ENCODE data around the gene SPDYC. TPM values are rescaled to one million over a fixed set of nuclear protein-coding genes. Genes with fewer than 3 reads are reported as not detected.

The SPDYC gene
- total RNA-seq, result not detected

DNA sequence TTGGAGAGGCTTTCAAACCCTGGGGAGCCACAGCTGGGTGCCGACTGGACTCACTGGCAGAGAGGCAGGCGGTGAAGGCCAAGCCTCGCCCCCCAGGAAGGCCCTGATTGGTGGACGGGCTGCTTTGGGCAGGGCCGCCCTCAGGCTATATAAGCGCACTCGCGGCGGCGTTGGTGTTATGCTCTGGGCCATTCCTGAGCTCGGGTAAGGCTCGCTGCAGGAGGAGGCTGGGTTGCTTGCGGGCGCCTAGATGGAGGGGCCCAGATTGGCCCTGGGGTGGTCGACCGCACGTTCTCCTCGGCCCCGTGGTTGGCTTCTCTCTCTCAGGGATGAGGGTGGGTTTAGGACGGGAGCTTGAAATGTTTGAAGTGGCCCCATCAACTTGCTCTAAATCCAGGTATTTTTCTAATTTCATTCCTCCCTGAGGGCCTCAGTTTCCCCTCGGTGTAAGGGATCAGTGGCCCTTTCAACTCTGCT lies at the start of gene SPDYC:
TSS of gene SPDYC (plus strand) at position 176 of the 477 bp plus-strand sequence. CDS start 1,125 bp downstream, outside the sequence.
- no peak within 1 kb of the TSS for H3K4me3 Mint-ChIP-seq
- H3K27me3 Mint-ChIP-seq (ENCODE audit: low read depth), result no peaks in the 10 kb centered on the region
- ATAC-seq, result no peak

DNA sequence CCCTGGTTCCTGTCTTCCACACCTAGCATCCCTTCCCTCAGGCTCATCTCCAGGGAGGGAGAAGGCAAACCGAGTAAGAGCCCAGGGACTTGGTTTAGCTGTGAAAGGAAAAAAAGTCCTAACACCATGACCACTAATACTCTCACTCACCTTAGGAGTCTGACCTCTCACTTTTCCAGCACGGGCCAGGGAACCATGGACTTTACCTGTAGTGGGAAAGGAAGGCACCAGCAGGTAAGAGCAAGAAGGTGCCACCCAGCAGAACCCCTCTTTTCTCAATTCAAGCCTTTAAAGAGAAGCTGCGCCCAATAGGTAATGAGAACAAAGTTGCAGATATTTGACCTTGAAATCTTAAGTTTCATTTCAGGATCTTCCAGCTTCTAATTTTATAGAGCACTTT lies 49.2 kb upstream of the SPDYC start:
- no peaks in the 10 kb centered on the region for H3K9me3 Mint-ChIP-seq
- peak overlapping the region; percentile 100 for H3K4me3 Mint-ChIP-seq
- peaks cover 37% of the 10 kb centered on the region for H3K36me3 Mint-ChIP-seq (ENCODE audit: insufficient read depth)
- no peak for DNase-seq
- ATAC-seq, result no peak
- no peaks in the 10 kb centered on the region for H3K27me3 Mint-ChIP-seq (ENCODE audit: low read depth)
- H3K4me1 Mint-ChIP-seq (ENCODE audit: low read depth), result peaks cover 55% of the 10 kb centered on the region

More for the DNA sequence above, at the start of gene SPDYC:
- no peaks in the 10 kb centered on the region for H3K9me3 Mint-ChIP-seq
- no peak for DNase-seq
- H3K36me3 Mint-ChIP-seq (ENCODE audit: insufficient read depth), result no peaks in the 10 kb centered on the region
- H3K4me1 Mint-ChIP-seq (ENCODE audit: low read depth), result peaks cover 6% of the 10 kb centered on the region

DNA sequence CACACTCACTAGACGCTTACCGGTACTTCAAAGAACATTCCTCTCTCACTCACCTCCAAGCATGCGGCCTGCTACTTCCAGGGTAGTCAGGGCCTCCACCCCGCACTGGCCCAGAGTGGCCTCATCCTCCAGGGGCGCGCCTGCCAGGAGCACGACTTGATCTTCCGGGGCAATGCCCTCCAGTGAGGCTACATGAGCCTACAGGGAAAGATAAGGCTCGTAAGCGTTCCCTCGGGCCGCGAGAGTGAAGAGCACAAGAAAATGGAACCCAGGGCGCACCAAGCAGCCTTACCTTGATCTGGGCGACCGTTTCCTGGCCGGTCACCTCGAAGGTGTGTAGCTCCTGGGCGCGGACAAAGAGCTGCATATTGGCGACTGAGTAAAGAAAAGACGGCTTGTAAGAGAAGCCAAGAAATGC lies 48.6 kb upstream of the SPDYC start:
- ATAC-seq, result no peak
- H3K36me3 Mint-ChIP-seq (ENCODE audit: insufficient read depth), result peaks cover 37% of the 10 kb centered on the region
- H3K9me3 Mint-ChIP-seq, result no peaks in the 10 kb centered on the region
- no peaks in the 10 kb centered on the region for H3K27me3 Mint-ChIP-seq (ENCODE audit: low read depth)
- peaks cover 49% of the 10 kb centered on the region for H3K4me1 Mint-ChIP-seq (ENCODE audit: low read depth)
- no peak for DNase-seq
- peak overlapping the region; percentile 100 for H3K4me3 Mint-ChIP-seq

GRCh38 chr11:65121865-65122696 lies 48.0 kb upstream of the SPDYC start, which contains the start of the genes FAU and MRPL49:
Gene FAU, minus strand, starts transcription at chr11:65122134. Its CDS starts 321 bp downstream, at chr11:65121813.
Gene MRPL49, plus strand, starts transcription at chr11:65122321. Its CDS starts 26 bp downstream, at chr11:65122347.
- H3K27me3 Mint-ChIP-seq (ENCODE audit: low read depth), result no peaks in the 10 kb centered on the region
- H3K9me3 Mint-ChIP-seq, result no peaks in the 10 kb centered on the region
- peak within 1 kb of the TSS; percentile 100 for H3K4me3 Mint-ChIP-seq
- DNase-seq (peak; percentile 98), ATAC-seq (peak; percentile 86 to 87)
- H3K4me1 Mint-ChIP-seq (ENCODE audit: low read depth), result peaks cover 46% of the 10 kb centered on the region
- H3K36me3 Mint-ChIP-seq (ENCODE audit: insufficient read depth), result peaks cover 40% of the 10 kb centered on the region

DNA sequence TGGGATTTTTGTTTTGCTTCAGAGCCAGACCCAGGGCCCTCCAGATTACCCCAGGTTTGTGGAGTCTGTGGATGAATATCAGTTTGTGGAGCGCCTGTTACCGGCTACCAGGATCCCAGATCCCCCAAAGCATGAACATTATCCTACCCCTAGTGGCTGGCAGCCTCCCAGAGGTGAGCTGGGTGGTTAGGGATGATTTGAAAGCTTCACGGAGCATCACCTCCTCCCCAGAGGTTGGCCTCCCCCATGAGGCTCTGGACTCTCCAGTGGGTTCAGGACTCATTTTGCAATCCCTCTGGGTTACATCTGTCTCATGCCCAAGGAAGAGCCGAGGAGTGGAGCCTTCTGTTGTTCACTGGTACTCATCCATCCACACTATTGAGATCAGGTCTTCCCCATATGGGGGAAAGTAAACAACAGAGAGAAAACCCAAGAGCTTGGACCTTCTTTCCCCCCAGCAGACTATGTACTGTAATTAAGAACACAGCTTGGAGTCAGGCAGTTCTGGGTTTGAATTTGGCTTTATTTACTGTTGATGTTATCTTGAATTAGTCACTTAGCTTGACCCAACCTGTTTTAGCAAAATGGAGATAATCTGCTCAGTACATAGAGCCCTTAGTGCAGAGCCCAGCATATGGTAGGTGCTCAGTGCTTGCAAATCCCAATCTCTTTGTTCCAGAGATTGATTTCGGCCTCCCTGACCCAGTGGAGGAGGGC lies 45.4 kb upstream of the SPDYC start:
- peaks cover 35% of the 10 kb centered on the region for H3K4me1 Mint-ChIP-seq (ENCODE audit: low read depth)

DNA sequence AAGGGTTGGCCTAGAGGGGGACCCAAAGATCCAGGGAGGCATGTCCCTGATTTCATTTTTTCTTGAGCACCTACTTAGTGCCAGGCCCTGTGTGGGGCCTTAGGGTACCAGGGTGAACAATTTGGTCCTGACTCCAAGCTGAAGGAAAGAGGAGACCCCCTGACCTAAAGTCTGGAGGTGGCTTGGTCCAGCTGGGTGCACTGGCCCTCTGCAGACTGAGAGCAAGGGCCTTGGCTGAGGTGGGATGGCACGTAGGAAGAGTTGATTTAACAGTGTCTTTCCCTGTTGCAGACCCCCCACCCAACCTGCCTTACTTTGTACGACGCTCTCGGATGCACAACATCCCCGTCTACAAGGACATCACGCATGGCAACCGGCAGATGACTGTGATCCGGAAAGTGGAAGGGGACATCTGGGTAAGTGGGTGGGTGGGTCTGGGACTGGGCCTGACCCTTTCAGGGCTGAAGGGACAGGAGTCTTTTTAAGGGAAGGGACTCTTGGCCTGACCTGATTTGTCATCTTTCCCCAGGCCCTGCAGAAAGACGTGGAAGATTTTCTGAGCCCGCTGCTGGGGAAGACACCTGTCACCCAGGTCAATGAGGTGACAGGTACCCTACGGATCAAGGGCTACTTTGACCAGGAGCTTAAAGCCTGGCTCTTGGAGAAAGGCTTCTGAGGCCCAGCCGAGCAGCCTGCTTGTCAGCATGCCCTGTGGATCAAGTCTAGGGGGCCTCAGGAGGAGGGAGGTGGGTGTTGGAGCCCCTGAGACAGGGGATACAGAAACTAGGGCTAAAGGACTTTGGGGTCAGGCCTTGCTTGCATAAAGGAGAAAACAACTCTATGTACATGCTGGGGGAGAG lies 44.6 kb upstream of the SPDYC start:
- no peaks in the 10 kb centered on the region for H3K27me3 Mint-ChIP-seq (ENCODE audit: low read depth)
- H3K36me3 Mint-ChIP-seq (ENCODE audit: insufficient read depth), result peaks cover 27% of the 10 kb centered on the region
- H3K9me3 Mint-ChIP-seq, result no peaks in the 10 kb centered on the region
- DNase-seq (no peak), ATAC-seq (no peak)
- H3K4me1 Mint-ChIP-seq (ENCODE audit: low read depth), result peaks cover 28% of the 10 kb centered on the region
- no peak overlapping the region for H3K4me3 Mint-ChIP-seq

More for the DNA sequence above, 45.4 kb upstream of the SPDYC start:
- DNase-seq, result no peak
- H3K36me3 Mint-ChIP-seq (ENCODE audit: insufficient read depth), result peaks cover 31% of the 10 kb centered on the region
- H3K4me3 Mint-ChIP-seq, result peak overlapping the region; percentile 67
- no peaks in the 10 kb centered on the region for H3K27me3 Mint-ChIP-seq (ENCODE audit: low read depth)
- H3K9me3 Mint-ChIP-seq, result no peaks in the 10 kb centered on the region
- ATAC-seq, result no peak

DNA sequence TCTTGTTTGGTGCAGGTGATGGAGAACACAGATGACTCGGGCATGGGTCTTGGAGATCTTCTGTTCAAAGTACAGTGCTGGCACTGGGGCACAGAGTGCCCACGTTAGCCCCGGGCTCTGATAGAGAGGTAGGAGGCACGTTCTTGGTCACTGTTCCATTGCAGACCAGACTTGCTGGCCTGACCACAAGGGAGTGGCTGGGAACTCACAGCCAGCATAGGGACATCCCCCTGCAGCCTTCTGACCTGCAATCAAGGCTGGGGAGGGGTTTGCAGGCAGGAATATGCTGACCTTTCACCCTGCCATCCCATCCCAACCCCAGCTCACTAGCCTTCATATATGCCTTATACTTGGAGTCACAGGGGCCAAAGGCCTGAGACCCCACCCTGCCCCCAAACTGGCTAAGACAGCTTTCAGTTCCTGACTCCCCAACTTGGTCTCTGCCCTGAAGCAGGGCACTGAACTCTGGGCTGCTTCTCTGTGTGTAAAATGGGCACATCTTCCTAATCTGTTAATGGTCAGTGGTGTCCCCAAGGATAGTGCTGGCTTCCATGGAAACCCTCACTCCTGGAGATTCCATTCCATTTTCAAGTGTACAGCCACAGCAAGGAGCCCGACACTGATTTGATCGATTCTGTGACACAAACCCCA lies 43.3 kb upstream of the SPDYC start:
- peaks cover 20% of the 10 kb centered on the region for H3K36me3 Mint-ChIP-seq (ENCODE audit: insufficient read depth)
- H3K4me3 Mint-ChIP-seq, result no peak overlapping the region
- DNase-seq, result no peak
- H3K4me1 Mint-ChIP-seq (ENCODE audit: low read depth), result peaks cover 20% of the 10 kb centered on the region
- H3K9me3 Mint-ChIP-seq, result no peaks in the 10 kb centered on the region
- no peak for ATAC-seq
- no peaks in the 10 kb centered on the region for H3K27me3 Mint-ChIP-seq (ENCODE audit: low read depth)

GRCh38 chr11:65127473-65128181 lies 42.4 kb upstream of the SPDYC start:
- H3K27me3 Mint-ChIP-seq (ENCODE audit: low read depth), result no peaks in the 10 kb centered on the region
- peaks cover 18% of the 10 kb centered on the region for H3K36me3 Mint-ChIP-seq (ENCODE audit: insufficient read depth)
- H3K9me3 Mint-ChIP-seq, result no peaks in the 10 kb centered on the region
- DNase-seq (no peak), ATAC-seq (no peak)
- H3K4me3 Mint-ChIP-seq, result no peak overlapping the region
- H3K4me1 Mint-ChIP-seq (ENCODE audit: low read depth), result peaks cover 23% of the 10 kb centered on the region

DNA sequence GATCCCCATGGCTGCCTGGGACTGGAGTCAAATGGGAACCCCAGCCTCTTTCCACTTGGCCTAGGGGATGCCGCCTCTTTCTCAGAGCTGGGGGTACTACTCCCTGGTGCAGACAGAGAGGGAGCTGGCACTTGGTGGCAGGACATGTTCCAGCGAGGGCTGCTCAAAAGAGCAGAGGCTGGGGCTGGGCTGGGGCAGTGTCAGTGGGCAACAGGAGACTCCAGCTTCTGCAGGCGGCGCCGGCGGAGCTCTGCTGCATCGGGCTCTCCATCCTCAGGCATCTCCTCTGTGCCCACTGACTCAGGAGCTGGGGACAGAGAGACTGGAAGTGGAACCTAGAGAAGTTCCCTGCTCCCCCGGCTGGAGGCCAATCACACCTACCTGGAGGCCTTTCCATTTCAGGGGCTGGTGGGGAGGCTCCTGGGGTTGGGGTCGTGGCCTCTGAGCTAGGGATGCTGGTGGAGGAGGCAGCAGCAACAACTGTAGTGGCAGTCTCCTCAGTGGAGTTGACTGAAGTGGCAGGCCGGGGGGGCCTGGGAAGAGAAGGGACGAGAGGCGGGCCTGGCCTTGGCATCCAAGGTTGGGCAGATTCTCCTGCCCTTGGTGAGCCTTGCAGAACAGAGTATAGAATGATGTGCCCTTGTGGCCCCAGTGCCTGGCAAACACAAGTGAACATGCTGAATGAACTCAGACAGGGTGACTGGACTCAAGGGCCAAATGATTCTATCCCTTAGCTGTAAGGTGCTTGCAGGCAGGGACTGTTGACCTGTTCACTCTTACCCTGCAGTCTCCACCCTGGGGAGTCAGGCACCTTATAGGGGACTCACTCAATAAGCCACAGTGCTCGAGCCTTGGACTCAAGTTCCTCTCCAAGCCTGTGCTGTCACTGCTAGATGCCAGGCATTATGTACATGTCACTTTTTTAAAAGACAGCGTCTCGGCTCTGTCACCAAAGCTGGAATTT lies 41.6 kb upstream of the SPDYC start:
- ATAC-seq (no peak), DNase-seq (no peak)
- peaks cover 23% of the 10 kb centered on the region for H3K36me3 Mint-ChIP-seq (ENCODE audit: insufficient read depth)
- H3K9me3 Mint-ChIP-seq, result no peaks in the 10 kb centered on the region
- H3K4me1 Mint-ChIP-seq (ENCODE audit: low read depth), result peaks cover 26% of the 10 kb centered on the region
- no peaks in the 10 kb centered on the region for H3K27me3 Mint-ChIP-seq (ENCODE audit: low read depth)
- H3K4me3 Mint-ChIP-seq, result no peak overlapping the region

DNA sequence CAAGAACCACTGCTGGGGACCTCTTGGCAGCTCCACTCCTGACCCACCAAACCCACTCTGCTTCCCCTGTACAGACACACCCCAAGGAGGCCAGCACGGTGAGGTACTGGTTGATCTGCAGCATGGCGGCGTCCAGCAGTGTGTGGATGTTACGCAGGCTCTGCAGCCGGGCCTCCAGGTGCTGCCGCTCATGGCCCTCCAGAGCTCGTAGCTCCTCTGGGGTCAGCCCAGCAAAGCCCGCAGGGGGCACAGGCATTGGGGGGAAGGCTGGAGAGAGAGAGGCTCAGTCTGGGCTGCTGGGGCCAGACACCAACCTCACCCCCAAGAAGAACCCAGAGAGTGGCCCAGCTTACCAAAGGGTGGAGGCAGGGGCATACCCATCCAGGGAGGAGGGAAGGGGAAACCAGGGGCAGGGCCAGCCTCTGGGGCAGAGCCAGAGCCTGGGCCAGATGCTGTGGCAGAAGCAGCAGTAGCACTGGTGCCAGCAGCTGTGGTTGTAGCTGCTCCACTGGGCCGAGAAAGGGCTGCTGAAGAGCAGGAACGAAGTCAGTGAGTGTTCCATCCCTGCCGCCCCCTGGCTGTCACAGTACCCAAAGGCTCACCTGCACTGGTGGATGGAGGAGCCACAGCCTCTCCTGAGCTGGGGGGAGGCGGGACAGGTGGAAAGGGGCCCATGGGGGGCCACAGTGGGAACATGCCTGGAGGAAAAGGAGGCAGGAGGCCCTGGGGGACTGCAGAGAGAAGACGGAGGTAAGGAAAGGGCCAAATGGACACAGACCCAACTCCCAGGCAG lies 40.2 kb upstream of the SPDYC start:
- DNase-seq (no peak), ATAC-seq (no peak)
- H3K9me3 Mint-ChIP-seq, result no peaks in the 10 kb centered on the region
- H3K4me3 Mint-ChIP-seq, result no peak overlapping the region
- peaks cover 20% of the 10 kb centered on the region for H3K36me3 Mint-ChIP-seq (ENCODE audit: insufficient read depth)
- H3K27me3 Mint-ChIP-seq (ENCODE audit: low read depth), result no peaks in the 10 kb centered on the region
- peaks cover 20% of the 10 kb centered on the region for H3K4me1 Mint-ChIP-seq (ENCODE audit: low read depth)

- Mint-ChIP-seq H3K4me1 (ENCODE audit: low read depth) (peaks cover 24% of the 10 kb centered on the region), H3K9me3 (no peaks in the 10 kb centered on the region), H3K36me3 (ENCODE audit: insufficient read depth) (peaks cover 17% of the 10 kb centered on the region), H3K4me3 (peak overlapping the region; percentile 6), H3K27me3 (ENCODE audit: low read depth) (no peaks in the 10 kb centered on the region)
- DNase-seq (no peak), ATAC-seq (no peak)
These were observed 39.2 kb upstream of the SPDYC start for GRCh38 chr11:65130631-65131416.
